Activated T-cell treated with anti-CD3 and anti-CD28 coated beads for 24 hours (primary cell): ENCODE data around the gene ADAMTS2.

ENCODE experiments used
- DNase-seq: peaks from one replicate; pipeline ENCODE4 v3.0.0-alpha.2; 2020; ENCODE audit warnings: low read depth

The ADAMTS2 gene

GRCh38 chr5:179311091-179311470 lies 34.2 kb downstream of the ADAMTS2 start:
- no peak for DNase-seq

- no peak for DNase-seq
Measured at GRCh38 chr5:179310439-179311090, 34.7 kb downstream of the ADAMTS2 start.

- DNase-seq: no peak
Measured at GRCh38 chr5:179309751-179310320, 35.4 kb downstream of the ADAMTS2 start.

- no peak for DNase-seq
Measured at GRCh38 chr5:179309383-179309670, 35.9 kb downstream of the ADAMTS2 start.

- DNase-seq: no peak
Measured at GRCh38 chr5:179308563-179309382, 36.5 kb downstream of the ADAMTS2 start.

GRCh38 chr5:179307931-179308471 lies 37.3 kb downstream of the ADAMTS2 start:
- no peak for DNase-seq

- DNase-seq: no peak
Measured at GRCh38 chr5:179307013-179307800, 38.1 kb downstream of the ADAMTS2 start.

- no peak for DNase-seq
Measured at GRCh38 chr5:179306191-179307012, 38.9 kb downstream of the ADAMTS2 start.

- DNase-seq: no peak
Measured at GRCh38 chr5:179304871-179305270, 40.4 kb downstream of the ADAMTS2 start.

- no peak for DNase-seq
Measured at GRCh38 chr5:179304466-179304865, 40.8 kb downstream of the ADAMTS2 start.

- no peak for DNase-seq
Measured at GRCh38 chr5:179303451-179304200, 41.6 kb downstream of the ADAMTS2 start.

GRCh38 chr5:179302499-179303185 lies 42.6 kb downstream of the ADAMTS2 start:
- no peak for DNase-seq

GRCh38 chr5:179301796-179302195 lies 43.5 kb downstream of the ADAMTS2 start:
- DNase-seq: no peak

GRCh38 chr5:179301376-179301775 lies 43.9 kb downstream of the ADAMTS2 start:
- no peak for DNase-seq

GRCh38 chr5:179300581-179301180 lies 44.6 kb downstream of the ADAMTS2 start:
- no peak for DNase-seq

GRCh38 chr5:179298181-179298993 lies 46.9 kb downstream of the ADAMTS2 start:
- DNase-seq: no peak

GRCh38 chr5:179297486-179298180 lies 47.6 kb downstream of the ADAMTS2 start:
- no peak for DNase-seq

- DNase-seq: no peak
Measured at GRCh38 chr5:179297026-179297425, 48.2 kb downstream of the ADAMTS2 start.
